HEK293 (cell line): ENCODE measurements around the gene FAM193B.

Experiments
- KLF16 ChIP-seq: fragments of 450-650 bp; formaldehyde crosslinking; IDR thresholded peaks from 2 replicates; pipeline ENCODE4 v1.5.1; 2017; ENCODE audit warnings: missing biosample characterization, missing genetic modification characterization
- YY1 ChIP-seq: fragments of 450-650 bp; formaldehyde crosslinking; IDR thresholded peaks from 2 replicates; pipeline ENCODE4 v1.5.1; 2018; ENCODE audit warnings: missing biosample characterization, missing genetic modification characterization
- ZBTB7A ChIP-seq: fragments of 450-650 bp; formaldehyde crosslinking; IDR thresholded peaks from 2 replicates; pipeline ENCODE4 v1.5.1; 2016; ENCODE audit warnings: low read depth, missing biosample characterization, missing genetic modification characterization
- ZFP41 ChIP-seq: fragments of 450-650 bp; formaldehyde crosslinking; IDR thresholded peaks from 2 replicates; pipeline ENCODE4 v1.5.1; 2016; ENCODE audit warnings: missing biosample characterization, missing genetic modification characterization, borderline replicate concordance
- ZNF140 ChIP-seq: fragments of 450-650 bp; formaldehyde crosslinking; IDR thresholded peaks from 2 replicates; pipeline ENCODE4 v1.5.1; 2016; ENCODE audit warnings: missing biosample characterization, missing genetic modification characterization
- ZNF155 ChIP-seq: fragments of 450-650 bp; formaldehyde crosslinking; IDR thresholded peaks from 2 replicates; pipeline ENCODE4 v1.5.1; 2016; ENCODE audit warnings: missing biosample characterization, missing genetic modification characterization
- ZNF585B ChIP-seq: fragments of 450-650 bp; formaldehyde crosslinking; IDR thresholded peaks from 2 replicates; pipeline ENCODE4 v1.5.1; 2016; ENCODE audit warnings: missing biosample characterization, missing genetic modification characterization
- ZNF670 ChIP-seq: fragments of 450-650 bp; formaldehyde crosslinking; IDR thresholded peaks from 2 replicates; pipeline ENCODE4 v1.5.1; 2016; ENCODE audit warnings: missing biosample characterization, missing genetic modification characterization, low read depth
- TF ChIP-seq, protein P1 (sequence below): fragments of 450-650 bp; formaldehyde crosslinking; IDR thresholded peaks from 2 replicates; pipeline ENCODE4 v1.5.1; 2016; ENCODE audit warnings: missing biosample characterization, missing genetic modification characterization
- TF ChIP-seq, protein P2 (sequence below): fragments of 450-650 bp; formaldehyde crosslinking; IDR thresholded peaks from 2 replicates; pipeline ENCODE4 v1.5.1; 2017; ENCODE audit warnings: missing biosample characterization, mild to moderate bottlenecking, missing genetic modification characterization, moderate library complexity
- TF ChIP-seq, protein P3 (sequence below): fragments of 450-650 bp; formaldehyde crosslinking; IDR thresholded peaks from 2 replicates; pipeline ENCODE4 v1.5.1; 2016; ENCODE audit warnings: missing biosample characterization, missing genetic modification characterization
- TF ChIP-seq, protein P4 (sequence below): fragments of 450-650 bp; formaldehyde crosslinking; IDR thresholded peaks from 2 replicates; pipeline ENCODE4 v1.5.1; 2017; ENCODE audit warnings: missing biosample characterization, missing genetic modification characterization

DNA sequence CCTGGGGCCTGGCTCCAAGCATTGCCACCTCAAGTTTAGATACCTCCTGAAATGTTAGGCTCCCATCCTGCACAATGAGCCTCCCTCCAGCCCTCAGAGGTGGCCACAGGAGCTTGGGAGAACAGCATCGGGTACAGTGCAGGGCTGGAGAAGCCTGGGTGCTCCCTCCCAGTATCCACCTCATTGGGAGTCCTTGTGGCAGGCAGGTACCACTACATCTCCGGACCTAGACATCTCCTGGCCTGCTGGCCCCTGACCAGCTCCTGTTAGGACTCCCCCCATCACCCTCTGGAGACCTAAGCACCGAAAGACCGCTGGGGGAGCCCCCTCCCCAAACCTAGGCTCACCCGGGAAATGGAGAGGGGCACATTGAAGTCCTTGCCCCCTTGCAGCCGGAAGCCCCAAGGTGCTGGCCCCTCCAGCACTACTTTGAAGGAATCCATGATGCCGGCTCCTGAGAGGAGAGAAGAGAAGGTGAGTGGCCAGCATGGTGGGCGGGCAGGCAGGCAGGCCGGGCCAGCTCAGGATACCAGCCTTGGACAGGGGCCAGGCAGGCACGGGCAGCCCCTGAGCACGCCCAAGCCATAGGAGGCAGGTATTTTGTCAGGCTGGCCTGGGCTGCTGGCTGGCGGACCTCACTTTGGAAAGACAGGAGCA lies 58.2 kb downstream of the FAM193B start:
- TF ChIP-seq, protein P1, sequence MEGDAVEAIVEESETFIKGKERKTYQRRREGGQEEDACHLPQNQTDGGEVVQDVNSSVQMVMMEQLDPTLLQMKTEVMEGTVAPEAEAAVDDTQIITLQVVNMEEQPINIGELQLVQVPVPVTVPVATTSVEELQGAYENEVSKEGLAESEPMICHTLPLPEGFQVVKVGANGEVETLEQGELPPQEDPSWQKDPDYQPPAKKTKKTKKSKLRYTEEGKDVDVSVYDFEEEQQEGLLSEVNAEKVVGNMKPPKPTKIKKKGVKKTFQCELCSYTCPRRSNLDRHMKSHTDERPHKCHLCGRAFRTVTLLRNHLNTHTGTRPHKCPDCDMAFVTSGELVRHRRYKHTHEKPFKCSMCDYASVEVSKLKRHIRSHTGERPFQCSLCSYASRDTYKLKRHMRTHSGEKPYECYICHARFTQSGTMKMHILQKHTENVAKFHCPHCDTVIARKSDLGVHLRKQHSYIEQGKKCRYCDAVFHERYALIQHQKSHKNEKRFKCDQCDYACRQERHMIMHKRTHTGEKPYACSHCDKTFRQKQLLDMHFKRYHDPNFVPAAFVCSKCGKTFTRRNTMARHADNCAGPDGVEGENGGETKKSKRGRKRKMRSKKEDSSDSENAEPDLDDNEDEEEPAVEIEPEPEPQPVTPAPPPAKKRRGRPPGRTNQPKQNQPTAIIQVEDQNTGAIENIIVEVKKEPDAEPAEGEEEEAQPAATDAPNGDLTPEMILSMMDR: 0 out of 2 replicates have a peak, but pooled peaks have one; percentile 51
- TF ChIP-seq ZBTB7A (tag by site-specific recombination) (no peak), ZNF670 (no peak), ZFP41 (tag by site-specific recombination) (no peak), YY1 (tag by site-specific recombination) (no peak), ZNF155 (tag by site-specific recombination) (no peak), ZNF140 (tag by site-specific recombination) (no peak), KLF16 (tag by site-specific recombination) (no peak), ZNF585B (tag by site-specific recombination) (no peak)
- TF ChIP-seq, protein P2, sequence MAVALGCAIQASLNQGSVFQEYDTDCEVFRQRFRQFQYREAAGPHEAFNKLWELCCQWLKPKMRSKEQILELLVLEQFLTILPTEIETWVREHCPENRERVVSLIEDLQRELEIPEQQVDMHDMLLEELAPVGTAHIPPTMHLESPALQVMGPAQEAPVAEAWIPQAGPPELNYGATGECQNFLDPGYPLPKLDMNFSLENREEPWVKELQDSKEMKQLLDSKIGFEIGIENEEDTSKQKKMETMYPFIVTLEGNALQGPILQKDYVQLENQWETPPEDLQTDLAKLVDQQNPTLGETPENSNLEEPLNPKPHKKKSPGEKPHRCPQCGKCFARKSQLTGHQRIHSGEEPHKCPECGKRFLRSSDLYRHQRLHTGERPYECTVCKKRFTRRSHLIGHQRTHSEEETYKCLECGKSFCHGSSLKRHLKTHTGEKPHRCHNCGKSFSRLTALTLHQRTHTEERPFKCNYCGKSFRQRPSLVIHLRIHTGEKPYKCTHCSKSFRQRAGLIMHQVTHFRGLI: peak; percentile 98
- TF ChIP-seq, protein P3, sequence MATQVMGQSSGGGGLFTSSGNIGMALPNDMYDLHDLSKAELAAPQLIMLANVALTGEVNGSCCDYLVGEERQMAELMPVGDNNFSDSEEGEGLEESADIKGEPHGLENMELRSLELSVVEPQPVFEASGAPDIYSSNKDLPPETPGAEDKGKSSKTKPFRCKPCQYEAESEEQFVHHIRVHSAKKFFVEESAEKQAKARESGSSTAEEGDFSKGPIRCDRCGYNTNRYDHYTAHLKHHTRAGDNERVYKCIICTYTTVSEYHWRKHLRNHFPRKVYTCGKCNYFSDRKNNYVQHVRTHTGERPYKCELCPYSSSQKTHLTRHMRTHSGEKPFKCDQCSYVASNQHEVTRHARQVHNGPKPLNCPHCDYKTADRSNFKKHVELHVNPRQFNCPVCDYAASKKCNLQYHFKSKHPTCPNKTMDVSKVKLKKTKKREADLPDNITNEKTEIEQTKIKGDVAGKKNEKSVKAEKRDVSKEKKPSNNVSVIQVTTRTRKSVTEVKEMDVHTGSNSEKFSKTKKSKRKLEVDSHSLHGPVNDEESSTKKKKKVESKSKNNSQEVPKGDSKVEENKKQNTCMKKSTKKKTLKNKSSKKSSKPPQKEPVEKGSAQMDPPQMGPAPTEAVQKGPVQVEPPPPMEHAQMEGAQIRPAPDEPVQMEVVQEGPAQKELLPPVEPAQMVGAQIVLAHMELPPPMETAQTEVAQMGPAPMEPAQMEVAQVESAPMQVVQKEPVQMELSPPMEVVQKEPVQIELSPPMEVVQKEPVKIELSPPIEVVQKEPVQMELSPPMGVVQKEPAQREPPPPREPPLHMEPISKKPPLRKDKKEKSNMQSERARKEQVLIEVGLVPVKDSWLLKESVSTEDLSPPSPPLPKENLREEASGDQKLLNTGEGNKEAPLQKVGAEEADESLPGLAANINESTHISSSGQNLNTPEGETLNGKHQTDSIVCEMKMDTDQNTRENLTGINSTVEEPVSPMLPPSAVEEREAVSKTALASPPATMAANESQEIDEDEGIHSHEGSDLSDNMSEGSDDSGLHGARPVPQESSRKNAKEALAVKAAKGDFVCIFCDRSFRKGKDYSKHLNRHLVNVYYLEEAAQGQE: peak; percentile 57
- TF ChIP-seq, protein P4, sequence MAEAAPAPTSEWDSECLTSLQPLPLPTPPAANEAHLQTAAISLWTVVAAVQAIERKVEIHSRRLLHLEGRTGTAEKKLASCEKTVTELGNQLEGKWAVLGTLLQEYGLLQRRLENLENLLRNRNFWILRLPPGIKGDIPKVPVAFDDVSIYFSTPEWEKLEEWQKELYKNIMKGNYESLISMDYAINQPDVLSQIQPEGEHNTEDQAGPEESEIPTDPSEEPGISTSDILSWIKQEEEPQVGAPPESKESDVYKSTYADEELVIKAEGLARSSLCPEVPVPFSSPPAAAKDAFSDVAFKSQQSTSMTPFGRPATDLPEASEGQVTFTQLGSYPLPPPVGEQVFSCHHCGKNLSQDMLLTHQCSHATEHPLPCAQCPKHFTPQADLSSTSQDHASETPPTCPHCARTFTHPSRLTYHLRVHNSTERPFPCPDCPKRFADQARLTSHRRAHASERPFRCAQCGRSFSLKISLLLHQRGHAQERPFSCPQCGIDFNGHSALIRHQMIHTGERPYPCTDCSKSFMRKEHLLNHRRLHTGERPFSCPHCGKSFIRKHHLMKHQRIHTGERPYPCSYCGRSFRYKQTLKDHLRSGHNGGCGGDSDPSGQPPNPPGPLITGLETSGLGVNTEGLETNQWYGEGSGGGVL (tag by site-specific recombination): no peak
